Stomach (tissue), 4 donors: ENCODE data around the gene PTPN14.

Experiments used
- CTCF ChIP-seq, 7 experiments: fragments of 450-650 bp in 4 of 7; fragments of 200-600 bp in 3 of 7; sonication (generic) in 3 of 7; IDR thresholded peaks; one replicate each; pipeline ENCODE4 v1.5.1; 2016 to 2019; ENCODE audit warnings: antibody characterized with exemption in 7 of 7, control low read depth in 2 of 7, mild to moderate bottlenecking in 1 of 7
- EP300 ChIP-seq: sonication (generic); formaldehyde crosslinking; IDR thresholded peaks from one replicate; pipeline ENCODE4 v1.6.1; 2017; ENCODE audit warnings: antibody characterized with exemption
- POLR2A ChIP-seq, 4 donors: fragments of 450-650 bp; IDR thresholded peaks; one replicate each; pipeline ENCODE4 v1.6.1; 2016; ENCODE audit warnings: antibody characterized with exemption in 4 of 4, control low read depth in 2 of 4, mild to moderate bottlenecking in 1 of 4, moderate library complexity in 1 of 4
- POLR2AphosphoS5 ChIP-seq, 3 donors: sonication (generic); formaldehyde crosslinking; IDR thresholded peaks; one replicate each; pipeline ENCODE4 v1.6.1; 2016; ENCODE audit warnings: antibody characterized with exemption in 3 of 3

- TF ChIP-seq CTCF (IDR thresholded peaks at IDR 0.05) (no peak), EP300 (no peak), POLR2A (IDR thresholded peaks at IDR 0.05) (no peak), POLR2AphosphoS5 (IDR thresholded peaks at IDR 0.05) (no peak)
Measured at GRCh38 chr1:214470132-214470531, 81.3 kb downstream of the PTPN14 start.
